Type B pancreatic cell (in vitro differentiated cells): ENCODE data around the gene FEZF1. TPM values are rescaled to one million over a fixed set of nuclear protein-coding genes. Genes with fewer than 3 reads are reported as not detected.
"Not testable (repeated sequence)": the region's sequence is repeated elsewhere in the genome, so short reads cannot be mapped to it uniquely, and the experiment has no call there.

Source experiments
- DNase-seq: peaks from one replicate; pipeline ENCODE4 v3.0.0; 2021; ENCODE audit warnings: mixed read lengths; ENCODE audit not compliant: unreplicated experiment; ENCODE audit errors: extremely low spot score
- H3K27ac Mint-ChIP-seq: 2 replicates; pipeline ENCODE4 v1.8.0; 2021; ENCODE audit warnings: mild to moderate bottlenecking, mixed read lengths
- H3K27me3 Mint-ChIP-seq: 2 replicates; pipeline ENCODE4 v1.8.0; 2021; ENCODE audit warnings: mixed read lengths
- H3K36me3 Mint-ChIP-seq: 2 replicates; pipeline ENCODE4 v1.8.0; 2021; ENCODE audit warnings: mixed read lengths
- H3K4me1 Mint-ChIP-seq: one replicate; pipeline ENCODE4 v1.8.0; 2021; ENCODE audit warnings: mixed read lengths; ENCODE audit not compliant: unreplicated experiment
- H3K4me3 Mint-ChIP-seq: 2 replicates; pipeline ENCODE4 v1.8.0; 2021; ENCODE audit warnings: mild to moderate bottlenecking, mixed read lengths
- H3K9me3 Mint-ChIP-seq: 2 replicates; pipeline ENCODE4 v1.8.0; 2021; ENCODE audit warnings: mixed read lengths
- total RNA-seq: library from RNA; stranded (reverse); gene quantifications from 2 replicates; pipeline ENCODE4 v1.2.1, GENCODE V29; 2021; ENCODE audit warnings: low replicate concordance
- TF ChIP-seq, protein P1 (sequence below): fragments of 200-600 bp; sonication (generic); conservative IDR thresholded peaks from 2 replicates; pipeline ENCODE4 v1.5.0; 2021; ENCODE audit warnings: antibody characterized with exemption, mild to moderate bottlenecking

Gene FEZF1
- total RNA-seq, 1 donor from 2014 or later = not detected

DNA sequence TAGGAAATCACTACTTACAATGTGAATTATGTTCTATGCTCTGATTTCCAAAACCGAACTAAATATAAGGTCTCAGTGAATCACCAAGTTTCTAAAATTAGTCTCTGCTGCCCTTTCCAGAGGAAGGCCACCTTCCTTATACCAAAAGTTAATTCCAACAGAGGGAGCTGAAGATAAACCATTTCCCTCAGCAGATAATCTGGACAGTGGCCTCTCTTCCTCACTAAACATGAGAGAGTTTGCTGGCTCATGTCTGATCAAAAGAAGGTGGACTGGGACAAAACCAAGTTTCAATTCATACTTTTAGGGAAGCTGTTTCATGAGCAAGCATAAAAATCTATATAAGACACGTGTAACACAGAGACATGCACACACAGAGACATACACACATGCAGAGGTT, 6.4 kb downstream of the FEZF1 start:
- H3K9me3 Mint-ChIP-seq = no peaks in the 10 kb centered on the region
- no peak overlapping the region for H3K27ac Mint-ChIP-seq
- TF ChIP-seq, protein P1, sequence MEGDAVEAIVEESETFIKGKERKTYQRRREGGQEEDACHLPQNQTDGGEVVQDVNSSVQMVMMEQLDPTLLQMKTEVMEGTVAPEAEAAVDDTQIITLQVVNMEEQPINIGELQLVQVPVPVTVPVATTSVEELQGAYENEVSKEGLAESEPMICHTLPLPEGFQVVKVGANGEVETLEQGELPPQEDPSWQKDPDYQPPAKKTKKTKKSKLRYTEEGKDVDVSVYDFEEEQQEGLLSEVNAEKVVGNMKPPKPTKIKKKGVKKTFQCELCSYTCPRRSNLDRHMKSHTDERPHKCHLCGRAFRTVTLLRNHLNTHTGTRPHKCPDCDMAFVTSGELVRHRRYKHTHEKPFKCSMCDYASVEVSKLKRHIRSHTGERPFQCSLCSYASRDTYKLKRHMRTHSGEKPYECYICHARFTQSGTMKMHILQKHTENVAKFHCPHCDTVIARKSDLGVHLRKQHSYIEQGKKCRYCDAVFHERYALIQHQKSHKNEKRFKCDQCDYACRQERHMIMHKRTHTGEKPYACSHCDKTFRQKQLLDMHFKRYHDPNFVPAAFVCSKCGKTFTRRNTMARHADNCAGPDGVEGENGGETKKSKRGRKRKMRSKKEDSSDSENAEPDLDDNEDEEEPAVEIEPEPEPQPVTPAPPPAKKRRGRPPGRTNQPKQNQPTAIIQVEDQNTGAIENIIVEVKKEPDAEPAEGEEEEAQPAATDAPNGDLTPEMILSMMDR = no peak
- no peak overlapping the region for H3K4me3 Mint-ChIP-seq
- peaks cover 8% of the 10 kb centered on the region for H3K4me1 Mint-ChIP-seq
- no peaks in the 10 kb centered on the region for H3K36me3 Mint-ChIP-seq
- no peak for DNase-seq
- H3K27me3 Mint-ChIP-seq = peaks cover 95% of the 10 kb centered on the region

DNA sequence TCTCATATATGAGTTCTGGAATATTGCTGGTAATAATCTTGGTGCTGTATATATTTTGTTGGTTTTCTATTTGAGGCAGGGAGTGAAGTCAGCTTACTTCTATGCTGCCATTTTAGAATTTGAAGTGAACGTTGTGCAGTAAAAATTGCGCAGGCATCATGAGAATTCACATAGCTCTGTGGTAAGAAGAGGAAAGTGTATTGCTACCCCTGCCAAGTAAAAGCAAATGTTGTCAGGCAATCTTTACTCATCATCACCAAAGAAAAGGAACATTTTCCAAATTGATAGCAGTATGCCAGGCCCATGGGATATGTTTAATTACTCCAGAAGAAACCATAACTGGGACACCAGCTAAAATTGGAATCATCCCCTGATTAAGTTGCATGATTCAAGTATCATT, 13.4 kb downstream of the FEZF1 start:
- no peaks in the 10 kb centered on the region for H3K4me1 Mint-ChIP-seq
- H3K27me3 Mint-ChIP-seq = peaks cover 75% of the 10 kb centered on the region
- H3K9me3 Mint-ChIP-seq = no peaks in the 10 kb centered on the region
- TF ChIP-seq, protein P1 = no peak
- no peak overlapping the region for H3K27ac Mint-ChIP-seq
- no peak overlapping the region for H3K4me3 Mint-ChIP-seq
- no peaks in the 10 kb centered on the region for H3K36me3 Mint-ChIP-seq
- no peak for DNase-seq

DNA sequence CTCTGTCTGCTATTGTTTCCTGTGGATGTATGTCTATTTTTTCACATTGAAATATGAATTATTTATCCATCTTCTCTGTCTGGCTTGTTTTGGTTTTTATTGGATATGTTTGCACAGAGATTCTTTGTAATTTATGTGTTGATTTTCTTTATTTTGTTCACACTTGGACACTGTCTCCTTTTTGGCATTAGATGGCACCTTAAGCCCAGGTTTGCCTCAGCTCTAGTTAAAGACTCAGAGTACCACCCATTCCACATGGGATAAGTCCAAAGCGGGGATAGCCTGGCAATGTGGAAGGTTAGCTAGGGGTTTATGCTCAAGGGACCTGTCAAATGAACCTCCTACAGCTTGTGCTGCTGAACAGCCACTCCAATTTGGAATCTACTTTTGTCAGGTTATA, 14.1 kb downstream of the FEZF1 start:
- H3K4me1 Mint-ChIP-seq = no peaks in the 10 kb centered on the region

DNA sequence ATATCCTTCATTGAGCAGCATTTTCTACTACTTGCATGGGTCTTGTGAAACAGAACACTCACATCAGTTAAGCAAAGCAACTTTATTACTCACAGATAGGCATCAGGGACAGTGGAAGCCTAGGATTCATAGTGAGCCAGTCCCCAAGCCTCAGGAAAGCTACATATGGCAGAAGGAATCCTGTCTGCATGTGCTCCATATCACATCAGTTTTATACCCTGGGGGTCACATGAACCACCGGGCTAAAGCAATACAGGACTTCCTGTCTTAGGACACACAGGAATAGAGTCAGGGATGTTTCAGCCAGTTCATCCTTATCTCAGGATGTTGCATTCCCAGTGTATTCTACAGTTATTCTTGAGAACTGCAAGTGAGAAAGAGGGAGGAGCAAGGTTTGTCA, 15.1 kb downstream of the FEZF1 start:
- H3K36me3 Mint-ChIP-seq = no peaks in the 10 kb centered on the region

More for the DNA sequence above, 14.1 kb downstream of the FEZF1 start:
- Mint-ChIP-seq H3K4me3 (no peak overlapping the region), H3K27ac (no peak overlapping the region), H3K27me3 (peaks cover 70% of the 10 kb centered on the region), H3K36me3 (no peaks in the 10 kb centered on the region), H3K9me3 (no peaks in the 10 kb centered on the region)
- TF ChIP-seq, protein P1 = no peak
- DNase-seq = no peak

DNA sequence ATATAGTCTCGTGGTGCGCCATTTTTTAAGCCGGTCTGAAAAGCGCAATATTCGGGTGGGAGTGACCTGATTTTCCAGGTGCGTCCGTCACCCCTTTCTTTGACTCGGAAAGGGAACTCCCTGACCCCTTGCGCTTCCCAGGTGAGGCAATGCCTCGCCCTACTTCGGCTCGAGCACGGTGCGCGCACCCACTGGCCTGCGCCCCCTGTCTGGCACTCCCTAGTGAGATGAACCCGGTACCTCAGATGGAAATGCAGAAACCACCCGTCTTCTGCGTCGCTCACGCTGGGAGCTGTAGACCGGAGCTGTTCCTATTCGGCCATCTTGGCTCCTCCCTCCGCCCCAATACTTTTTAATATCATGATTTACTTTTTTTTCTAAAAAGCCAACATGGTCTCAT, 19.9 kb downstream of the FEZF1 start:
- not testable (repeated sequence) for H3K27ac Mint-ChIP-seq

More for the DNA sequence above, 15.1 kb downstream of the FEZF1 start:
- no peak overlapping the region for H3K27ac Mint-ChIP-seq
- TF ChIP-seq, protein P1 = no peak
- no peaks in the 10 kb centered on the region for H3K9me3 Mint-ChIP-seq
- no peak overlapping the region for H3K4me3 Mint-ChIP-seq
- H3K27me3 Mint-ChIP-seq = peaks cover 59% of the 10 kb centered on the region
- H3K4me1 Mint-ChIP-seq = no peaks in the 10 kb centered on the region
- no peak for DNase-seq

DNA sequence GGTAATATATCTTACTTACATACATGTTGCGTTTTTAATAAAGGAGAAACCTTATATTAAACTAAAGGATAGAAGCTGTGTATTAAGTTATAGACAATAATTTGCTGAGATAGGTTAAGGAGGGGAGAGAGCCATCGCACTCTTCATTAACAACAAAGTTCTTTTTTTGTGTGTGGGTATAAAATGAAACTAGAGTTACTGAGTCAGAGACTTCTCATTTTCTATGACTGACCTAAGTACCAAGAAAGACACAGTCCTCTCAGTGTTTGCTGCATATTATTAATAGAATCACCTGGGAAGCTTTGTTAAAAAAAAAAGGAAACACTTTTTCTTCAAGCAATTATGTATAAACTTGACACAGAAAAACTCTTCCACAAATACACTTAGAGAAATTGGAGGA, 31.4 kb downstream of the FEZF1 start:
- no peaks in the 10 kb centered on the region for H3K4me1 Mint-ChIP-seq
- H3K36me3 Mint-ChIP-seq = no peaks in the 10 kb centered on the region
- no peaks in the 10 kb centered on the region for H3K9me3 Mint-ChIP-seq
- no peak overlapping the region for H3K4me3 Mint-ChIP-seq
- no peak overlapping the region for H3K27ac Mint-ChIP-seq
- DNase-seq = no peak
- H3K27me3 Mint-ChIP-seq = peaks cover 7% of the 10 kb centered on the region
- TF ChIP-seq, protein P1 = no peak

More for the DNA sequence above, 19.9 kb downstream of the FEZF1 start:
- H3K9me3 Mint-ChIP-seq, DNase-seq, H3K4me1 Mint-ChIP-seq, H3K36me3 Mint-ChIP-seq: not testable (repeated sequence)
- Mint-ChIP-seq H3K27me3 (peaks cover 29% of the 10 kb centered on the region), H3K4me3 (peak overlapping the region; percentile 67)
